ENCODE measurements around the gene MAP3K21.

GRCh38 chr1:233328142-233328921, 808 bp downstream of the MAP3K21 start:
- TF ChIP-seq CTCF (IDR thresholded peaks at IDR 0.05; ENCODE audit: low read depth, low read length) (no peak), EZH2phosphoT487 (IDR thresholded peaks at IDR 0.05; ENCODE audit: low read depth) (no peak)
